Upper lobe of right lung (tissue), 1 donor: ENCODE results near the gene KCNN3. TPM values are rescaled to one million over a fixed set of nuclear protein-coding genes. Genes with fewer than 3 reads are reported as not detected.
"Not testable (repeated sequence)": the region's sequence is repeated elsewhere in the genome, so short reads cannot be mapped to it uniquely, and the experiment has no call there.

ENCODE experiments used
- ATAC-seq: fragments of 200-7000 bp; cut with Tn5 transposase; one replicate; pipeline ENCODE4 v1.9.1; 2020; ENCODE audit warnings: mild to moderate bottlenecking, moderate library complexity
- DNase-seq: peaks from one replicate; pipeline ENCODE4 v3.0.0-alpha.2; 2020
- H3K27ac ChIP-seq: fragments of 200-600 bp; one replicate; pipeline ENCODE4 v1.8.0; 2022
- H3K27me3 ChIP-seq: fragments of 200-600 bp; one replicate; pipeline ENCODE4 v1.8.0; 2022; ENCODE audit warnings: mild to moderate bottlenecking
- H3K36me3 ChIP-seq: fragments of 200-600 bp; one replicate; pipeline ENCODE4 v1.8.0; 2022
- H3K4me1 ChIP-seq: fragments of 200-600 bp; one replicate; pipeline ENCODE4 v1.8.0; 2022
- H3K4me3 ChIP-seq: fragments of 200-600 bp; one replicate; pipeline ENCODE4 v1.8.0; 2022; ENCODE audit warnings: mild to moderate bottlenecking
- H3K9me3 ChIP-seq: fragments of 200-600 bp; one replicate; pipeline ENCODE4 v1.8.0; 2022
- CTCF ChIP-seq: fragments of 200-600 bp; IDR thresholded peaks from one replicate; pipeline ENCODE4 v1.8.0; 2022; ENCODE audit warnings: antibody characterized with exemption
- intact Hi-C: fragments of 100-400 bp; cut with DNase I; formaldehyde crosslinking; loops from one replicate; pipeline ENCODE4 v1.11.0; 2022
- total RNA-seq: library from RNA; stranded (reverse); fragmentation: NEBNext Ultra II Directional; extraction: Animal tissue kit (Norgen Biotek cat#: 25700); gene quantifications from one replicate; pipeline ENCODE4 v1.2.1, GENCODE V29; 2021
- donor health status: DM: no; HTN: yes; CAD: no; lungs with severe emphysema.

Gene KCNN3
- total RNA-seq, 1 donor from 2014 or later = 7.6 TPM

GRCh38 chr1:154683820-154684219 is 186.3 kb downstream of the KCNN3 start:
- intact Hi-C loops = no loop called here
- Histone ChIP-seq H3K27me3 (no peaks in the 10 kb centered on the region), H3K27ac (no peak overlapping the region), H3K4me1 (no peaks in the 10 kb centered on the region), H3K9me3 (no peaks in the 10 kb centered on the region), H3K4me3 (no peak overlapping the region), H3K36me3 (no peaks in the 10 kb centered on the region)
- ATAC-seq (no peak), DNase-seq (no peak)
- TF ChIP-seq CTCF = no peak

GRCh38 chr1:154682254-154682653 is 187.8 kb downstream of the KCNN3 start:
- no peaks in the 10 kb centered on the region for H3K9me3 ChIP-seq
- no peak overlapping the region for H3K4me3 ChIP-seq
- intact Hi-C loops = no loop called here
- no peaks in the 10 kb centered on the region for H3K36me3 ChIP-seq
- no peaks in the 10 kb centered on the region for H3K27me3 ChIP-seq
- ATAC-seq (no peak), DNase-seq (no peak)
- TF ChIP-seq CTCF = no peak
- no peaks in the 10 kb centered on the region for H3K4me1 ChIP-seq
- H3K27ac ChIP-seq = no peak overlapping the region

GRCh38 chr1:154677844-154678243 is 192.2 kb downstream of the KCNN3 start:
- ATAC-seq, H3K27ac ChIP-seq, H3K4me1 ChIP-seq, H3K36me3 ChIP-seq, DNase-seq, H3K27me3 ChIP-seq, H3K9me3 ChIP-seq, H3K4me3 ChIP-seq, intact Hi-C loops: not testable (repeated sequence)

- DNase-seq, H3K27ac ChIP-seq, intact Hi-C loops, H3K27me3 ChIP-seq, H3K4me3 ChIP-seq, H3K9me3 ChIP-seq, H3K4me1 ChIP-seq, H3K36me3 ChIP-seq, ATAC-seq: not testable (repeated sequence)
Observed at GRCh38 chr1:154676847-154677246, 193.2 kb downstream of the KCNN3 start.

GRCh38 chr1:154674456-154674855 is 195.6 kb downstream of the KCNN3 start:
- H3K4me3 ChIP-seq, H3K9me3 ChIP-seq, H3K27ac ChIP-seq, H3K4me1 ChIP-seq, intact Hi-C loops, H3K36me3 ChIP-seq, ATAC-seq, H3K27me3 ChIP-seq, DNase-seq: not testable (repeated sequence)

- H3K9me3 ChIP-seq, ATAC-seq, H3K4me3 ChIP-seq, H3K4me1 ChIP-seq, H3K27me3 ChIP-seq, H3K36me3 ChIP-seq, H3K27ac ChIP-seq, DNase-seq, intact Hi-C loops: not testable (repeated sequence)
Observed at GRCh38 chr1:154672245-154672644, 197.8 kb downstream of the KCNN3 start.

GRCh38 chr1:154671412-154671811 is 198.7 kb downstream of the KCNN3 start:
- H3K4me3 ChIP-seq, H3K27me3 ChIP-seq, DNase-seq, ATAC-seq, H3K9me3 ChIP-seq, H3K27ac ChIP-seq, H3K36me3 ChIP-seq, intact Hi-C loops, H3K4me1 ChIP-seq: not testable (repeated sequence)

GRCh38 chr1:154670310-154671270 is 199.5 kb downstream of the KCNN3 start:
- intact Hi-C loops, ATAC-seq, DNase-seq: not testable (repeated sequence)

More at GRCh38 chr1:154670310-154671270, 199.5 kb downstream of the KCNN3 start:
- not testable (repeated sequence) for H3K27me3 ChIP-seq, H3K4me1 ChIP-seq, H3K9me3 ChIP-seq, H3K4me3 ChIP-seq, H3K36me3 ChIP-seq, H3K27ac ChIP-seq
